ENCODE results near the gene DNM3.

- TF ChIP-seq CTCF (IDR thresholded peaks at IDR 0.05; ENCODE audit: insufficient read depth, low read length, poor library complexity, severe bottlenecking), result no peak
- TF ChIP-seq EZH2phosphoT487 (conservative IDR thresholded peaks at IDR 0.05; ENCODE audit: low read length), result no peak
These were observed 277.3 kb downstream of the DNM3 start for GRCh38 chr1:172118618-172119017.
